ENCODE results near the gene CCDC17. TPM values are rescaled to one million over a fixed set of nuclear protein-coding genes. Genes with fewer than 3 reads are reported as not detected.

Gene CCDC17
- total RNA-seq, 1 experiment from 2014 or later = 1.9 TPM

DNA sequence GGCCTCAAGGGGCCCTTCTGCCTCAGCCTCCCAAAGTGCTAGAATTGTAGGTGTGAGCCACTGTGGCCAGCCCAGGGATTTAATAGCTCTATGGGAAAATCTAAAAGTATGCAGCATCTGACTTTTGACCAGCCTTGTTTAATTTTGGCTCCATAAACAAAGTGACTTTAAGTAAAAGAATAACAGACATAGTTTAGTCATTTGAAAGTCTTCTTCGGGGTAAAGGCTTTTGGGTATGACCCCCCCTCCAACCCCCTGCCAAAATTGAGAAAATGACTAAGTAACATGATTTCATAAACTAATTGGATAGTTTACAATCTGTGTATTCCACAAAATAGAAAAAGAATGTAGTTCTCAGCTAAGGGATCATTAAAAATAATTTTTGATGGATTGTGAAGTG lies 45.5 kb upstream of the CCDC17 start:
- no peak overlapping the region for H3K27ac Mint-ChIP-seq

More for the DNA sequence above, 45.5 kb upstream of the CCDC17 start:
- Histone ChIP-seq H3K23ac (ENCODE audit: insufficient read length, low read depth, low read length) (no peak overlapping the region), H3K79me1 (ENCODE audit: insufficient read depth, low read depth, low read length, poor library complexity, severe bottlenecking) (peaks cover 14% of the 10 kb centered on the region), H2AFZ (ENCODE audit: low read length) (no peak overlapping the region), H3K27me3 (ENCODE audit: insufficient read depth, low read length) (no peaks in the 10 kb centered on the region), H3K14ac (ENCODE audit: insufficient read depth, low read length) (no peak overlapping the region), H2BK12ac (ENCODE audit: insufficient read length, low read depth, low read length) (no peak overlapping the region), H2AK5ac (ENCODE audit: insufficient read length, low read length) (no peak overlapping the region), H4K8ac (replicated peaks; ENCODE audit: insufficient read length, low read depth, low read length) (no peak overlapping the region), H3K4me2 (ENCODE audit: insufficient read depth, insufficient read length, low read length) (no peak overlapping the region), H3K9ac (ENCODE audit: extremely low read depth, insufficient read length, low read length) (no peak overlapping the region), H4K20me1 (ENCODE audit: control insufficient read depth, insufficient read depth, insufficient read length) (no peaks in the 10 kb centered on the region), H3K9me3 (ENCODE audit: control insufficient read depth, low read depth, low read length) (no peaks in the 10 kb centered on the region), H3K4me1 (ENCODE audit: insufficient read depth, low read length) (no peaks in the 10 kb centered on the region), H2BK120ac (ENCODE audit: low read depth, low read length, poor library complexity, severe bottlenecking) (no peak overlapping the region), H3K4ac (ENCODE audit: low read depth, low read length) (no peak overlapping the region), H3T11ph (ENCODE audit: low read length) (no peak overlapping the region), H3K18ac (ENCODE audit: insufficient read length, low read depth, low read length) (no peak overlapping the region), H3K79me2 (ENCODE audit: insufficient read depth, low read length) (peaks cover 69% of the 10 kb centered on the region), H3K56ac (ENCODE audit: insufficient read length, low read depth, low read length) (no peak overlapping the region), H3K27ac (ENCODE audit: insufficient read length, low read depth, low read length) (no peak overlapping the region), H3K23me2 (ENCODE audit: insufficient read length, low read depth, low read length, poor library complexity, severe bottlenecking) (no peaks in the 10 kb centered on the region), H2BK5ac (ENCODE audit: insufficient read length, low read length) (no peak overlapping the region), H2BK20ac (ENCODE audit: low read depth, low read length, poor library complexity, severe bottlenecking) (no peak overlapping the region), H4K5ac (ENCODE audit: insufficient read length, low read depth, low read length) (no peak overlapping the region), H4K91ac (ENCODE audit: insufficient read length, low read depth, low read length) (no peak overlapping the region), H2BK15ac (ENCODE audit: low read depth, low read length) (no peak overlapping the region)
- TF ChIP-seq, protein P1, sequence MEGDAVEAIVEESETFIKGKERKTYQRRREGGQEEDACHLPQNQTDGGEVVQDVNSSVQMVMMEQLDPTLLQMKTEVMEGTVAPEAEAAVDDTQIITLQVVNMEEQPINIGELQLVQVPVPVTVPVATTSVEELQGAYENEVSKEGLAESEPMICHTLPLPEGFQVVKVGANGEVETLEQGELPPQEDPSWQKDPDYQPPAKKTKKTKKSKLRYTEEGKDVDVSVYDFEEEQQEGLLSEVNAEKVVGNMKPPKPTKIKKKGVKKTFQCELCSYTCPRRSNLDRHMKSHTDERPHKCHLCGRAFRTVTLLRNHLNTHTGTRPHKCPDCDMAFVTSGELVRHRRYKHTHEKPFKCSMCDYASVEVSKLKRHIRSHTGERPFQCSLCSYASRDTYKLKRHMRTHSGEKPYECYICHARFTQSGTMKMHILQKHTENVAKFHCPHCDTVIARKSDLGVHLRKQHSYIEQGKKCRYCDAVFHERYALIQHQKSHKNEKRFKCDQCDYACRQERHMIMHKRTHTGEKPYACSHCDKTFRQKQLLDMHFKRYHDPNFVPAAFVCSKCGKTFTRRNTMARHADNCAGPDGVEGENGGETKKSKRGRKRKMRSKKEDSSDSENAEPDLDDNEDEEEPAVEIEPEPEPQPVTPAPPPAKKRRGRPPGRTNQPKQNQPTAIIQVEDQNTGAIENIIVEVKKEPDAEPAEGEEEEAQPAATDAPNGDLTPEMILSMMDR (conservative IDR thresholded peaks at IDR 0.05) = no peak
- Mint-ChIP-seq H3K4me1 (peaks cover 7 to 12% of the 10 kb centered on the region in 2 experiments), H3K9me3 (0 out of 5 replicates have a peak, but pooled peaks cover 0 to 3% of the 10 kb centered on the region in 2 experiments), H3K36me3 (ENCODE audit: insufficient read depth in 1 of 3, low read depth in 3 of 3) (peaks cover 10 to 18% (median 14%) of the 10 kb centered on the region in 3 experiments), H3K4me3 (no peak overlapping the region), H3K27me3 (ENCODE audit: low read depth) (no peaks in the 10 kb centered on the region)
- no peak for DNase-seq
- no CpG with 5 or more reads among the region's 1 CpG for WGBS (ENCODE audit: extremely low coverage, insufficient read length, low lambda C conversion rate)

All from H9 (cell line).